Cerebellar nuclear complex (tissue), 1 donor: ENCODE data around the gene MCF2L2.
A peak's percentile ranks its signal among the peaks of the same experiment; 100 is the strongest.

ENCODE experiments used
- DNase-seq, 2 experiments: peaks; one replicate each; lab custom pipeline; 2025; lab: John Stamatoyannopoulos, UW

The MCF2L2 gene

DNA sequence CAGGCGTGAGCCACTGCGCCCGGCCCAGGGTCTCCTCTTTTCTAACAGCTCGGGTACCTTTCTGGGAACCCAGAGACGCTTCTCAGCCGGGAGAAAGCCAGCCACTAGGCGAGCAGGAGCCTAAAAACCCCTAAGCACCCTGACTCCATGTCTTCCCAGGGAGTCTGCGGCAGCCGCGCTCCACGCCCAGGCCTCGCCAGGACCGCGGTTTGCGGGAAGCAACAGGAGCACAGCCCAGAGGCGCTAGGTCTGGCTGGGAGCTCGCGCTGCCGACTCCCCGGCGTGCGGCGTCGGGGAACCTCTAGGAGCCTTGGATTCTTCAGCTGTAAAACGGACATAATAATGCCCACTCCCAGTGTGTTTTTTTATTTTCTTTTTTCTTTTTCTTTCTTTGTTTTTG lies 264.9 kb downstream of the MCF2L2 start:
- DNase-seq, result no peak

DNA sequence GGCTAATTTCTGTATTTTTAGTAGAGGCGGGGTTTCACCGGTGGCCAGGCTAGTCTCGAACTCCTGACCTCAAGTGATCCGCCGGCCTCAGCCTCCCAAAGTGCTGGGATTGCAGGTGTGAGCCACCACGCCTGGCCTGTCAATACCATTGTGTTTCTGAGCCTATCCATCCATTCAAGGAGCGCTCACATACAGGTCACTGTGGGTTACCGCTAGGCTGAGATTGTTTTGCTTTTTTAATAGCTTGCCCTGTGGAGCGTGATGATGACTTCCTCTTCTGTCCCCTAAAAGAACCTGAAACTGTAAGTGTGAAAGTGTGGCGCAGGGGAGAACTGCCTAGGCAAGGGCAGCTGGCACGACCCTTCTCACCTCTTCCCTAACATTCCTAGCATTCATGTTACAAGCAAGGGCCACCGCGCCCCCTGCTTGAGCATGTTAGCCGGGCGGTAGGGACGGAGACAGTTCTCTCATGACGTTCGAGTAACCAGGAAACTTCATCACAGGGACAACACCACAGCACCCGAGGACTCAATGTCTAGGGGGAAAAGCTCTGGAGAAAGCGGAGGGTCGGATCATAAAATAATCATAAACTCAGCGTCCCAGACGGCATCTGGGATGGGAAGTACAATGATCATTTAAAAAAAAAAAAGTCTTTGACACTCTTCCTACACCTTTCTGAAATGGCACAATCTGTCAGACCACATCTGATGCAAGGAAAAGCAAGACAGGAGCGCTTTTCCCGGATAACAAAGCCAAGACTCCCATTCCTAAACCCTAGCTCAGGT lies 266.7 kb downstream of the MCF2L2 start:
- DNase-seq, result no peak

DNA sequence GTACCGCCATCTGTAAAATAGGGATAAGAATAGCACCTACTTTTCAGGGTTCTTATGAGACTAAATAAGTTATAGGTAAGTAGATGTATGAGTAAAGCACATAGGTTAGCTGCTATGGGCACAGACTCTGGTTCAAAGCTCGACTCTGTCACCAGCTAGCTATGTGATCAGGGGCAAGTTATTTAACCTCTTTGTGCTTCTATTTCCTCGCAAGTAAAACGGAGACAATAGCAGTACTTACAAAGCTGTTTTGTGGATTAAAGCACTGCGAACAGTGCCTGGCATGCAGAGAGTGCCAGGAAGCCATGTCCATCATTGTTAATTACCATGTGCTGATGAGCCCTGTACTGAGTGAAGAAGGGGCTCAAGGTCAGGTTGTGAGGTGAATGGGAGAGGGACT lies 267.8 kb downstream of the MCF2L2 start:
- no peak for DNase-seq

DNA sequence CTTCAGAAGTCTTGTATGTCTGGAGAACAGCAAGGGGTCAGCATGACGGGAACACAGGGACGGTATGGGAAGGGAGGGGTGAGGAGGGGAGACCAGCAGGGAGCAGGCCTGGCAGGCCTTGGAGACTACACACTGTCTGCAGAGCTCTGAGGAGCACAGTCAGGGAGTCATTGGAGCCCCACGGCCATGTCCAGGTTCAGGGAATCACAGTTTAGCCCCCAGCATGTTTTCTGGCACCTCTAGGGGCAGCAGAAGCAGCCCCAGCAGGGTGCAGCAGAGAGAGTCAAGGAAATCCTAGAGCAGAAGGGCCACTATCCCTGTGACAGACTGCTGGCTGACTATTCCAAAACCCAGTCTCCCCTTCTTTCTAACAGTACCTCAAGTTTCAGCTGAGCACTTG lies 269.1 kb downstream of the MCF2L2 start:
- DNase-seq, result peak in 1 of 2 experiments; percentile 17

DNA sequence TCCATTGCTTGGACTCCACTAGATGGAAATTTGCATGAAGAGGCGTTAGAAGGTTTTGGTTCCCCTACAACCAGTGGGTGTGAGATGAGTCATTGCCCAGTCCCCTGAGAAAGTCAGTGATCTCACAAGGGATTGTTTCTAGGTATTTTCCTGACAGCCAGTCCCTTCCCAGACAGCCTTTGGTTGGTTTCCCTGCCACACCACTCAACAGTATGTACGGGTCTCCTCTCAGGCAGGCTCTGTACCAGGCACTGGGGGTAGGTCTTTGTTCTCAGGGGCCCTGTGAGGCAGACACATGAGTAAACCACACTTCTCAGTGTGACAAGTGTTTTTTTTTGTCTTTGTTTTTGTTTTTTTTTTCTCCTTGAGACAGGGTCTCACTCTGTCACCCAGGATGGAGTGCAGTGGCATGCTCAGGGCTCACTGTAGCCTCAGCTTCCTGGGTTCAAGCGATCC lies 269.8 kb downstream of the MCF2L2 start:
- no peak for DNase-seq

DNA sequence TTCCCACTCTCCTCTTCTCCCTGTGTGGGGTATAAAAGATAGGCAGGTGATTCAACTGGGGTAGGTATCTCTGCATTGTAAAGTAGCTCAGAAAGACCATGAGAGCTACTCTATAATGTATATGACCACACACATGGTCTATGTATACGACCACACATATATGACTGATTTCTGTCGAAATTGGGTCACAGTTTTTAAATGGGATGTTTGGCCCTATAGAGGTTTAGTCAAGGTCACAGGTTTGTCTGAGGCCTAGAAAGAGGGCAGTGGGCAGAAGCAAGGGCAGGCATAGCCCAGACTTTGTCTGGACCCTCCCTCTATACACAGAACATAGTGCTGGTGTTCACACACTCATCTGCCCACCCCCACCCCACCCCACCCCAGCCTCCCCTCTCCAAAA lies 270.3 kb downstream of the MCF2L2 start:
- no peak for DNase-seq

DNA sequence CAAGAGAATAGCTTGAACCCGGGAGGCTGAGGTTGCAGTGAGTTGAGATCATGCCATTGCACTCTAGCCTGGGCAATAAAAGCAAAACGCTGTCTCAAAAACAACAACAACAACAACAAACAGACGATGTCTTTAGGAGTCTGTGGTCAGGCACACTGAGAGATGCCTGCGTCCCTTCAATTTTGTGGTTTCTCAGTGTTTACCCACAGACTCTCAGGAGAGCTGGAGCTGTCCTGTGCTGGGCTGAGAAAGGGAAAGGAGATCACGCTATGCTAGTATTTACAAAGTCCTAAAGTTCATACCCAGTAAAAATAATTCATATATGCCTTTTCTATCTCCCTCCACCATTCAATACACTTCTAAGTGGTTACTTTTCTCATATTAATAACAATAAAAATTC lies 272.2 kb downstream of the MCF2L2 start:
- DNase-seq, result no peak

DNA sequence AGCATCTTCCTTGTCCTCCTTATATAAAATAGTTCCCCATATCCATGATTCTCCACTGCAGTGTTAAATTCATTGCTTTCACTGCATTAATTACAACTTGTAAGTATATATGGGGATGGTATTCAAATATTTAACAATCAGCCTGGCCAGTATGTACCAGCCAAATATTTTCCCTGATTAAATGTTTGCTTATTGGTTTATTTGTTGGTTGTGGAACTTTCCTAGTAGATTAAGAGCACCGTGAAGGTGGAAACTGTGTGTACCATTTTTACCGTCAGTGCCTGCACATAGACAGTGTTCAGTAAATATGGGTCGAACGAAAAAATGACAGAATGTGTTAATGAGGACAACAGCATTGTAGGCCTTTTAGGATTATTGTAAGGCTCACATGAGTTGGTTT lies 272.9 kb downstream of the MCF2L2 start:
- DNase-seq, result no peak

DNA sequence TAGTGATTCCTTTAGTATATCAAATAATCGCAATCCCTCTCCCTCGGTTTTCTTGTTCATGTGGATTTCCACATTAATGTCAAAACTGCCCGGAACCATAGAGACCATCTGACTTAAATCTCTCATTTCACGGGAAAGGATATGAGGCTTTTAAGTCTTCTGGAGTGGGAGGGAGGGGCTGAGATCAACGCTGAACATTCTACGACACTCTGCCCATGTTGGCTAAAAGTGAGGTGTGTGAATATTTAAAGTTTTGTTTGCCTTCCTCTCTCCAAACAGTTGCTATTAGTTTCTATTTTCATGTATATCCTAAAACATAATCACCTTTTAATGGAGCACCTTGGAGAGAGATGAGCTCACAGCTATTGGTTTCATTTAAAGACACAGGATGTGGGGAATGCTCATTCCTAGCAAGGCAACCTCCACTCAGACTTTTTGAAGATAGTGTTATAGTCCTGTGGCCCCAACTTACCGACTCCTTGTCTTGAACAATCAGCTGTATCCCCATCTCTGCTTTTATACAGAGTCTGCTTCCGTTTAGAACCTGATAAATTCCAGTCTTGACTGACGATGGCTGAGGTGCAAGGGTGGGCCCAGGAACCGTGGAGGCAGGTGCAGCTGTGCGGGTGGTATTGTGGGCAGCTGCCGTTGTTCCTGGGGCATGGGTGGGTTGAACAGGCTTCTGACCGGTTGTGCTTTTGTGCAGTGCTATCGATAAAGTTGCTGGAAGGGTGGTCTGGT lies 275.0 kb downstream of the MCF2L2 start:
- no peak for DNase-seq

DNA sequence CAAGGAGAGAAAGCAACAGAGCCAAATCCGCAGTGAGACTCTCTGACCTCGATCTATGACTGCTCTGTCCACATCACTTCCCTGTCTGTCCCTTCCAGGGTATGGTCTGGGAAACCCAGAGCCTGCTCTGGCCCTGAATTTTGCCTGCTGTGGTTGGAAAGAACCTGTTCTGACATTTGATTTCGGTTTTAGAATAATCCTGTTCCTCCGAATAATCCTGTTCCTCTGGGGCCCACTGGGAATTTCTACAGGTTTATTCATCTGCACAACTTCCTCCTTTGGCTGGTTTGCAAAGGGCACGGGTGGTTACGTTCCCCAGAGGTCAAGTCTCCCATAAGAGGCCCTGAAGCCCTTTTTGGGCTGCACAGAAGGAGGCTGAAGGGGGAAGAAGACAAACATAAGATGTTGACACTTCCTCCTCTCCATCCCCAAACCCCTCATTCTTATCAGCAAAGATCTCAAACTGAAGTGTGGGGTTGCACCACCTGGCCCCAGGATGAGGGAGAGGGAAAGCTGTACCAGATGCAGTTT lies 276.5 kb downstream of the MCF2L2 start:
- DNase-seq, result no peak

DNA sequence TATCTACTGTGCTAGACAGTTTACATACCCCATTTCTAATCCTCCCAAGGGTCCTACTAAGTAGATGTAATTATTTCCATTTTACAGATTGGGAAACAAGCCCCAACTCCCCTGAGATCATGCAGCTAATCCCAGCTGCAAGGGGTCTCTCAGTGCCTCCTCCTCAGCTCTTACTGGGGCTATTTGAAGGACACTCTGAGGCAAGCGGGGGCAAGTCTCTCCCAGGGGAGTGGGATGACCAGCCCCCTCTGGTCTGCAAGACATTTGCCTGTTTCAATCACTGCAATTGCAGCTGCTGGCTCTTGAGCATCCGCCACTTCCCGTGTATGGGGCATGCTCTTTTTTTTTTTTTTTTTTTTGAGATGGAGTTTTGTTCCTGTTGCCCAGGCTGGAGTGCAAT lies 277.3 kb downstream of the MCF2L2 start:
- DNase-seq, result no peak

DNA sequence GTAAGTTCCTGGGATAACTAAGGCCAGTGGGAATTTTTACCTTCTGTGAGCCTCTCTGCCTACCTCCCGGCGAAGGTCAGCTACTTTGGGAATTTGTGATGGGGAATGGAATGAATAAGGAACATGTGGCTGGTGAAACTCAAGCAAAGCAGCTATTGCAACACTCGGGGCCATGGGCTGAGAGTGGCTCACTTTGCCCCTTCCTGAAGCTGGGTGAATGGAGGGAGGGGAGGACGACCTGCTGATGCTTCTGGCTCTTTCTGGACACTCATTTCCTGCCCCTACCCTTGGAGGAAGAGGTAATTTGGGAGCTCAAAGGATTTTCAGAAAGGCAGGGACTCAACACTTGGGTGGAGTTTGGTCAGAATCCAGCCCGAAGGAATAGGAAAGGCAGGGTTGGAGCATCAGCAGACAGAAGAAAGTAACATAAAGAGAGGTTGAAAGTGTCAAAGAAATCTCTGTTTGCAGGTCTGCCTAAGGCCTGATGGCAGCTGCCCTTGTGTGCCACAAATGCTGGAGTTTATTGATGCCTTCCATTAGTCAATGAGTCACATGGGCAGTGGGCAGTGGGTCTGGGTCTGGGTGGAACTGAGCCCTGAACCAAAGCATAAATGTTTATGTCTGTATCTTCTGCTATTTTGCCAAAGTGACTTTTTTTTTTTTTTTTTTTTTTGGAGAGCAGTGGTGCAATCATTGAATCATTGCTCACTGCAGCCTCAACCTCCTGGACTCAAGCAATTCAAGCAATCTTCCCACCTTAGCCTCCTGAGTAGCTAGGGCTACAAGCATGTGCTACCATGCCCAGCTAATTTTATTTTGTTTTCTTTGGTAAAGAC lies 278.3 kb downstream of the MCF2L2 start:
- no peak for DNase-seq

DNA sequence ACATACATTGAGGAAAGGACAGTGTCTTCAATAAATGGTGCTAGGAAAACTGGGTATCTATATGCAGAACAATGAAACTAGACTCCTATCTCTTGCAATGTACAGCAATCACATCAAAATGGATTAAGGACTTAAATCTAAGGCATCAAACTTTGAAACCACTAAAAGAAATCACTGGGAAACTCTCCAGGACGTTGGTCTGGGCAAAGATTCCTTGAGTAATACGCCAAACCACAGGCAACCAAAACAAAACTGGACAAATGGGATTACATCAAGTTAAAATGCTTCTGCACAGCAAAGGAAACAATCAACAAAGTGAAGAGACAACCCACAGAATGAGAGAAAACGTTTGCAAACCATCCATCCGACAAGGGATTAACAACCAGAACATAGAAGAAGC lies 280.4 kb downstream of the MCF2L2 start:
- DNase-seq, result no peak

DNA sequence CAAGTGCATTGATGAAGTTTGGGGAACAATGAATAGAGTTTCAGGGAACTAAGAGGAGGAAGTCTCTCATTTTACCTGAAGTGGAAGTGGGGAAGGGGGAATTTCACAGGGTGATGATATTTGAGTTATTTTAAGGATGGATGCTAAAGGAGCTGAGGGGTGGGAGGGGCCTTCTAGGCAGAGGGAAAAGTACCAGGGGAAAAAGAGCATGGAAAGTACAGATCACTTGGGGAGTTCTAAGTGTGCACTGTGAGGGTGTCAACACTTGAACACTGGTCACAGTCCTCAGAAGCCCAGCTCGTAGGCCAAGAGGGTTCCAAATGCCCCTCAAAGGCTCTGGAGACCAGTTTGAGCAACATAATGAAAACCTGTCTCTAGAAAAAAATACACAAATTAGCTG lies 284.1 kb downstream of the MCF2L2 start:
- no peak for DNase-seq

DNA sequence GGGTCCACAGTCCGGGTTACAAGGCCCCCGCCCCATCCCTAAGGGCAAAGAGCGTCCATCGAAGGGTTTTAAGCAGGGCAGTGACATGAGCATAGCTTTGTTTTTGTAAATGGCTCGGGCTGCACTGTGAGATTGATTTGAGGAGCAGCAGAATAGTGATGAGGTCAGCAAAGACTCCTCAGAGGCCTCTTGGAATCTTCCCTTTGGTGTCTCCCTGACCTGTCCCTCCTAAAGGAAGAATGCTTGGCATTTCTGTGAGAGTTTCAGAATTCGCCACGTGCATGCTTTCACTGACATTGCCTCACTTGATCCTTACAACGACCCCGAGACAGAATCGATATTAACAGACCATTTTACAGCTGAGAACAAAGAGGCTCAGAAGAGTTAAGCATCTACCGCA lies 286.2 kb downstream of the MCF2L2 start:
- no peak for DNase-seq

DNA sequence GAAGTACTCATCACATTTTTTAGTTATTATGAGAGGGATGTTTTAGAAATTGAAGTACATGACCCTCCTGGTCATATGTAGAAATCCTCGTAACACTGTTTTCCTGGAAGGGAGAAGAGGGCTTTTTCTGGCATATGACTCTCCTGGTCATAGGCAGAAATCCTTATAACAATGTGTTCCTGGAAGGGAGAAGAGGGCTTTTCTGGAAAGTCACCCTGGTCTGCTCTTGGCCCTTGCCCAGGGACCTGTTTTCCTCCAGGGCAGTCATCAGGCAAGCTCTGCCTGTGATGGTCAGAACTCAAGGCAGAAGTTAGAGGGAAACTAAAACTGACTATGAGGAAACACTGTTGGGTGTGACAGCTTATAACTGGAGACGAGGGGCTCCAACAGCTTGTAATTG lies 293.6 kb downstream of the MCF2L2 start:
- DNase-seq, result no peak

DNA sequence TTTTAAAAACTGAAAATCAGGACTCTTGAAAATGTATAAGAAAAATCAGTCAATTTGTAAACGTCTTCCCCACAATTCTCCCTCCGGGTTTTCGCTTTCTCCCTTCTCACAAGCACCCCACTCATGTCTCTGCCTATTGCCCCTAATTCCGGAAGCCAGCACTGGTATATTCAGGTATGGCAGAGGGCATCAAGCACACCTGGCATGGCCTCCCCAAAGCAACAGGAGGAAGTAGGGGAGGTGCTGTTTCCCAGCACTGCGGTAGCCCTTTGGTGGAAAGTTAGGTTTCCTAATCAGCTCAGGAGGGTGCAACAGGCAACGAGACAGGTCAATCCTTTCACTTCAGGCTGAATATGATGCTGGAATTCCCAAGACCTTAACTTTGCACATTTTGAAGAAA lies 296.0 kb downstream of the MCF2L2 start:
- DNase-seq, result no peak

DNA sequence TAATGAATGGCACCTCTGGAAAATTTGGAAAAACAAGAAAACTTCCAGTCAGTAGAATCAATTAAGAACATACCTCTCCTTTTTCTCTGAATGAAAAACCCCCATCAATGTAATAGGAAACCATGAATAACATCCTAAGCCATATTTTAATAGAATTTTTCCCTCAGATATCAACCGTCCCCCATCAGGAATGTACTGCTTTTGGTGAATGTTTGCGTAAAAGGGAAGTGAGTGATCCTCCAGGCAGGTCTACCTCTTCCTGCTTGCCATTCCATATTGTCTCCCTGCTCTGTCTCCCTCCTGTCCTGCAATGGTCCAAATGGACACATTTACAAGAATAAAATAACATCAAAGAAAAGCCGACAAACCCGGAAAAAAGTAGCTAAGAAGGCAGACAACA lies 296.7 kb downstream of the MCF2L2 start:
- DNase-seq, result no peak

DNA sequence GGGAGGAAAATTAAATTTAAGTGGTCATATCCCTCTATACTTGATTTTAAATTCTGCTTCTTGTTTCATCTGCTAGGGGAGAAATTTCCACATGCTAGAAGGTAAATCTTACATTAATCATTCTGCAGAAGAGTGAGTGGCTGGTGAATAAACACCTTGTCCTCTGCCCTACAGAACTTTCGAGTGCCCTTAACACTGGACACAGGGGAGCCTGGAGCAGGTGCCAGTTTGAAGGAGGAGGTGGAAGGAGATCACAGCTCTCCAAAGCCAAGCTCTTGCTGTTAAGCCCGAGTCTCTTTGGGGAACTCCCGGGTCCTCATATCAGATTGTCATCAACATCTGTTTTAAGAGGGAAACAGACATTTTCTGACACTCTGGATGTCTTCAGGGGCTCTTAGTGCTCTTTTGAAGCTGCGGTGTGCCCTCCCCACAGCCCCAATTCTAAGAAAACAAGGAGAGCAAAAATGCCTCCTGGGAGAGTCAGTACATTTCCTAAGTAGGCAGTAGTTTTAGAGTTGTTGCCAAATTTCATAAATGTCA lies 297.2 kb downstream of the MCF2L2 start:
- DNase-seq, result no peak

DNA sequence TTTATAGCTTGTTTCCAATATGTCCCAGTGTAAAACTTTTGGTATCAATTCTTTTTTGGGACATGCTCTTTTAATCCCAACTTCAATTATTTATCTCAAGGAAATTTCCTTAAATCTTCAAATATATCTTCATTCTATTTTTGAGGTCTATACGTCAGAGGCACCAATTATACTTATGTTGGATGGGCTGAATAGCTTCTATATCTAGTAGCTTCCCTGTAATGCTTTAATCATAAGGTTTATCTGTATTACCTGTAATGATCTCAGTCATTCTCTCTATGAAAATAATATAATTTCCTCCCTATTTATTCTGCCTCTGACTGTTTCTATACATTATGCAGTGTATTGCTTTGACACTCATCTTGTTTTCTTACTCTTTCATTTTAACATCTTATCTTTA lies 299.2 kb downstream of the MCF2L2 start:
- DNase-seq, result no peak

DNA sequence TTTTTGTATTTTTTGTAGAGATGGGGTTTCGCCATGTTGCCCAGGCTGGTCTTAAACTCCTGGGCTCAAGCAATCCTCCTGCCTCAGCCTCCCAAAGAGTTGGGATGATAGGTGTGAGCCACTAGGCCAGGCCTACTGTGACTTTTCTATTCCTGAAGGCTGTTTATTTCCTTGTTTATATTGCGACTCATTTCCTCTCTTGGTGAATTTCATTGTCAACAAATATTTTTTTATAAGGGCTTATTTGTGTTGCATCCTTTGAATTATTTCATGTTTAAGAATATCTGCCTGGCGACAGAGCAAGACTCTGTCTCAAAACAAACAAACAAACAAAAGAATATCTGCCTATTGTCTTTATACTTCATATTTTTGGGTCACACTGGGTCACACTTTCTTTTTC lies 299.7 kb downstream of the MCF2L2 start:
- DNase-seq, result no peak
